GM18511 (cell line): ENCODE measurements around the gene UBE2G2.
A peak's percentile ranks its signal among the peaks of the same experiment; 100 is the strongest.

Source experiments
- ATAC-seq: cut with Tn5 transposase; IDR thresholded peaks from one replicate; pipeline ENCODE4 v1.9.1; 2021; ENCODE audit warnings: mild to moderate bottlenecking, moderate library complexity; ENCODE audit not compliant: unreplicated experiment

UBE2G2 gene

GRCh38 chr21:44816761-44817505 lies 15.3 kb upstream of the UBE2G2 start:
- no peak for ATAC-seq

GRCh38 chr21:44815852-44816628 lies 14.4 kb upstream of the UBE2G2 start:
- ATAC-seq: no peak

- no peak for ATAC-seq
Measured at GRCh38 chr21:44815225-44815624, 13.6 kb upstream of the UBE2G2 start.

- ATAC-seq: no peak
Measured at GRCh38 chr21:44814498-44815023, 12.9 kb upstream of the UBE2G2 start.

- ATAC-seq: no peak
Measured at GRCh38 chr21:44813727-44814126, 12.1 kb upstream of the UBE2G2 start.

GRCh38 chr21:44813149-44813548 lies 11.5 kb upstream of the UBE2G2 start:
- ATAC-seq: no peak

GRCh38 chr21:44812640-44813039 lies 11.0 kb upstream of the UBE2G2 start:
- no peak for ATAC-seq

- no peak for ATAC-seq
Measured at GRCh38 chr21:44810779-44811178, 9.2 kb upstream of the UBE2G2 start.

- no peak for ATAC-seq
Measured at GRCh38 chr21:44805859-44806258, 4.2 kb upstream of the UBE2G2 start.

- ATAC-seq: no peak
Measured at GRCh38 chr21:44805226-44805625, 3.6 kb upstream of the UBE2G2 start.

- ATAC-seq: no peak
Measured at GRCh38 chr21:44804762-44805161, 3.1 kb upstream of the UBE2G2 start.

GRCh38 chr21:44803651-44804050 lies 2.0 kb upstream of the UBE2G2 start:
- no peak for ATAC-seq

GRCh38 chr21:44802396-44803153 lies 955 bp upstream of the UBE2G2 start:
- no peak for ATAC-seq

- ATAC-seq: peak; percentile 64
Measured at GRCh38 chr21:44800971-44801467, 601 bp downstream of the UBE2G2 start.

GRCh38 chr21:44800103-44800502 lies 1.5 kb downstream of the UBE2G2 start:
- ATAC-seq: no peak

- ATAC-seq: no peak
Measured at GRCh38 chr21:44799646-44800045, 2.0 kb downstream of the UBE2G2 start.

GRCh38 chr21:44797775-44798174 lies 3.8 kb downstream of the UBE2G2 start:
- ATAC-seq: no peak

- no peak for ATAC-seq
Measured at GRCh38 chr21:44795342-44795741, 6.3 kb downstream of the UBE2G2 start.

- no peak for ATAC-seq
Measured at GRCh38 chr21:44793592-44794374, 7.8 kb downstream of the UBE2G2 start.
